Non-pigmented ciliary epithelial cell (primary cell): ENCODE measurements around the gene RIMOC1.

Experiments
- DNase-seq: peaks from one replicate; pipeline ENCODE4 v3.0.0-alpha.2; 2010; ENCODE audit warnings: low read depth

RIMOC1 gene

GRCh38 chr5:41903892-41904799 is at the start of gene RIMOC1:
Gene RIMOC1 (plus strand): TSS chr5:41904344. CDS start chr5:41904368, 24 bp downstream.
- peak; percentile 99 for DNase-seq

- DNase-seq = peak; percentile 31
These were observed 47.3 kb upstream of the RIMOC1 start for GRCh38 chr5:41856644-41857491.

GRCh38 chr5:41857989-41858388 is 46.2 kb upstream of the RIMOC1 start:
- no peak for DNase-seq

- no peak for DNase-seq
These were observed 45.3 kb upstream of the RIMOC1 start for GRCh38 chr5:41858890-41859289.

GRCh38 chr5:41863871-41864486 is 40.2 kb upstream of the RIMOC1 start:
- no peak for DNase-seq

- DNase-seq = no peak
These were observed 34.9 kb upstream of the RIMOC1 start for GRCh38 chr5:41869151-41869723.

GRCh38 chr5:41869724-41870626 is 34.2 kb upstream of the RIMOC1 start, which contains the start of gene OXCT1:
Gene OXCT1 (minus strand): TSS chr5:41870425. CDS start chr5:41870358, 67 bp downstream.
- peak; percentile 20 for DNase-seq

- no peak for DNase-seq
These were observed 33.5 kb upstream of the RIMOC1 start for GRCh38 chr5:41870627-41871048.

GRCh38 chr5:41871852-41872251 is 32.3 kb upstream of the RIMOC1 start:
- DNase-seq = no peak

GRCh38 chr5:41874512-41875060 is 29.6 kb upstream of the RIMOC1 start:
- no peak for DNase-seq

- DNase-seq = no peak
These were observed 29.0 kb upstream of the RIMOC1 start for GRCh38 chr5:41875121-41875520.

- DNase-seq = no peak
These were observed 27.5 kb upstream of the RIMOC1 start for GRCh38 chr5:41876678-41877077.

GRCh38 chr5:41877408-41877807 is 26.7 kb upstream of the RIMOC1 start:
- DNase-seq = no peak

- DNase-seq = no peak
These were observed 26.0 kb upstream of the RIMOC1 start for GRCh38 chr5:41878173-41878572.

- no peak for DNase-seq
These were observed 25.3 kb upstream of the RIMOC1 start for GRCh38 chr5:41878643-41879478.

- DNase-seq = no peak
These were observed 21.4 kb upstream of the RIMOC1 start for GRCh38 chr5:41882765-41883164.

- no peak for DNase-seq
These were observed 20.9 kb upstream of the RIMOC1 start for GRCh38 chr5:41883243-41883642.

- no peak for DNase-seq
These were observed 20.2 kb upstream of the RIMOC1 start for GRCh38 chr5:41883936-41884335.

- DNase-seq = no peak
These were observed 18.9 kb upstream of the RIMOC1 start for GRCh38 chr5:41885286-41885685.
